Measurements from ENCODE around the gene ZC3HAV1L.
"Not testable (repeated sequence)": the region's sequence is repeated elsewhere in the genome, so short reads cannot be mapped to it uniquely, and the experiment has no call there.

DNA sequence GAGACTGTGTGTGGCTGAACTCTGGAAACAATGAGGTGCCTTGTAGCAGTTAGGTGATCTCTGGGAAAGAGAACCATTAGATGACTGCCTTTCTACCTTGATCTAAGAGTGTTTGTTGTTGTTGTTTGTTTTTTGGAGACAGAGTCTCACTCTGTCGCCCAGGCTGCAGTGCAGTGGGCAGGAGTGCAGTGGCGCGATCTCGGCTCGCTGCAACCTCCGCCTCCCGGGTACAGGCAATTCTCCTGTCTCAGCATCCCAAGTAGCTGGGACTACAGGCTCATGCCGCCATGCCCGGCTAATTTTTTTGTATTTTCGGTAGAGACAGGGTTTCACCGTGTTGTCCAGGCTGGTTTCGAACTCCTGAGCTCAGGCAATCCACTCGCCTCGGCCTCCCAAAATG lies 18.8 kb upstream of the ZC3HAV1L start:
- not testable (repeated sequence) for TF ChIP-seq POLR2A, POLR2AphosphoS5 (IDR thresholded peaks at IDR 0.05; ENCODE audit: low read depth, low read length)
